Measurements from ENCODE around the gene MYADML2.
A peak's percentile ranks its signal among the peaks of the same experiment; 100 is the strongest.

MYADML2 gene

DNA sequence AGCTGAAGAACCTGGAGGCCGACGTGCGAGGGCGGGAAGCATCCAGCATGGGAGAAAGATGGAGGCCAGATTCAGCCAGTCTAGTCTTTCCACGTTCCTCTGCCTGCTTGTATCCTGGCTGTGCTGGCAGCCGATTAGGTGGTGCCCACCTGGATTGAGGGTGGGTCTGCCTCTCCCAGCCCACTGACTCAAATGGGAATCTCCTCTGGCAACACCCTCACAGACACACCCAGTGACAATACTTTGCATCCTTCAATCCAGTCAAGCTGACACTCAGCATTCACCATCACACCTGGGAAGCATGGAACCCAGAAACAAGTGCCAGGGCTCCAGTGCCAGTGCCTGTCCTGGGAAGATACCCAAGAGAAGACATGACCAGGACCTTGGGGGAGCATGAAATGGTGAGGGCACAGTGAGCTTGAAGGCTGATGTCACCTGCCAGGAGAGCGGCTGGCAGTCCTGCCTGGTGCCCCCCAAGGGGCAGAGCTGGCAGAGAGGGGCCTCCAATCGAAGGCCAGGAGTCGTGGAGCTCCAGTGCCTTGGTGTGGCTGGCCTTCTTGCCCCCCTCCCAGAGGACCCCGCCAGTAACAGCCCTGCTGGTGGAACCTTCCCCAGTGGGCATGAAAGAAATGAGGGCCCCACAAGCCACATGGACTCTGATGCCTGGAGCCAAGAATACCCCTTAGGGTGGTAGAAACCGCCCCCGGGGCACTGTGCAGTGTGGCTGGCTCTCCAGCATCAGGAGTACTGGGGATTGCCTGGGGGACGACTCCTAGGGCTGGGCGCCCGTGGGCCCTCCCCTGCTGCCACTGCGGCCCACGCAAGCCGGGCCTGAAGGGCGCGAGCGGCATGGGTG lies 45.6 kb downstream of the MYADML2 start:
- no peak for DNase-seq (ENCODE audit: low read depth, low spot score)

DNA sequence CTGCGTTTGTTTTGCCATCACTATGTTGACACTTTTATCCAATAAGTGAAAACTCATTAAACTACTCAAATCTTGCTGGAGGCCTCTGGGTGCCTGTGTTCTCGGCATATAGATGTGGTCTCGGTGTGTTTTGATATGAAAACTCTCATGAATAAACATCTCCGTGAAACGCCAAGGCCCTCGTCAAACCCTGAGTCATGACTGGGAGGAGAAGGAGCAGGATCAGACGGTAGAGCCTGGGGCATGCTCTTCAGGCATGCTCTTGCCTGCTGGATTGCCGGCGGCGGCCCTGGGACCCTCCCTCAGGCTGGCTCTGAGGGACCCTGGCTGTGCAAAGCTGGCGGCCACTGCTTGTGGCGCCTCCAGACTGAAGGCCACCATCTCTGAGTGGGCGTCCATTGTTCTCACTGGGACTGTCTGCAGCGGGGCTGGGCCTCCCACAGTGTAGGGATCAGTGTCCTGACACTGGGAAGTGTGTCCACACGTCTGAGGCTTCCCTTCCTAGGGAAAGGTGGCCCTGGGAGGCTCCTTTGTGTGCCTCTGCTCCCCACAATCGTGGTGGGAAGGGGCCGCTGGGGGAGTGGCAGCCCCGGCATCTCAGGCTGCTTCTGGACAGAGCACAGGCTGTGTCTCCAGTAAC lies 46.7 kb downstream of the MYADML2 start:
- peak; percentile 42 for DNase-seq (ENCODE audit: low read depth, low spot score)

DNA sequence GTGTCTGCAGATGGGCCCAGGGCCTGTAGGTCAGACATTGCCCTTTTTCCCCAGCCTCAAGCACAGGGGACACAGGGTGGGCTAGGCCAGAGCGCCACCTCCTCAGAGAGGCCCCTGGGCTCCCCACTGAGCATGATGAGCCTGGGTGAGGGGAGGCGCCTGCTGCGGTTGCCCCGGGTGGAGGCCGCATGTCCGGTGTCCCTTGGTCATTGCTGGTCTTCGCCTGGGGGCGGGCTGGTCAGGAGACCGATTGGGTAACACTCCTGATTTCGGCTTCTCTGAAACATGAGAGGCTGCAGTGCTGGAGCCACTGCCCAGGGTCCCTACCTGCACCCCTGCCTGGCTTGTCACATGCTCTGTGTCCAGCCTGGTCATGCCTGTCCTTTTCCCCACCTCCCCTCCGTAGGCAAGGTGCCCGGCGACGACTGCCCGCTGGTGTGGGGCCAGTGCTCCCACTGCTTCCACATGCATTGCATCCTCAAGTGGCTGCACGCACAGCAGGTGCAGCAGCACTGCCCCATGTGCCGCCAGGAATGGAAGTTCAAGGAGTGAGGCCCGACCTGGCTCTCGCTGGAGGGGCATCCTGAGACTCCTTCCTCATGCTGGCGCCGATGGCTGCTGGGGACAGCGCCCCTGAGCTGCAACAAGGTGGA lies 47.4 kb downstream of the MYADML2 start:
- DNase-seq (ENCODE audit: low read depth, low spot score): no peak

DNA sequence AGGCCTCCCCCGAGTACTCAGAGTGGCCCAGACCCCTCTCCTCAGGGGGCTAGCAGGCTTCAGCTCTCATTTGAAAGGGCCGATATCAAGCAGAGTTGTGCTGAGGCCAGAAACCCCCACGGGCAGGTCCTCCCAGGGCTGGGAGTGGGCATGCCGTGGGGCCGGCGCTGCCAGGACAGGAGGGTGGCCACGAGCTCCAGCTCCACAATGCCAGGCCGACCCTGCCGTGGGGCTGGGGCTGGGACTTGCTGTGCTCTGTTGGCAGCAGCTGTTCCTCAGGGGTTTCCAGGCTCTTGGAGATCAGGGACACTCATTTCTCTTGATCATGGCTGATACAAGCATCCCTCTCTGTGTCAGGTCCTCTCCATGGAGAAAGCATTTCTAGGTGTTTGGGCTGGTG lies 48.1 kb downstream of the MYADML2 start:
- no peak for DNase-seq (ENCODE audit: low read depth, low spot score)

DNA sequence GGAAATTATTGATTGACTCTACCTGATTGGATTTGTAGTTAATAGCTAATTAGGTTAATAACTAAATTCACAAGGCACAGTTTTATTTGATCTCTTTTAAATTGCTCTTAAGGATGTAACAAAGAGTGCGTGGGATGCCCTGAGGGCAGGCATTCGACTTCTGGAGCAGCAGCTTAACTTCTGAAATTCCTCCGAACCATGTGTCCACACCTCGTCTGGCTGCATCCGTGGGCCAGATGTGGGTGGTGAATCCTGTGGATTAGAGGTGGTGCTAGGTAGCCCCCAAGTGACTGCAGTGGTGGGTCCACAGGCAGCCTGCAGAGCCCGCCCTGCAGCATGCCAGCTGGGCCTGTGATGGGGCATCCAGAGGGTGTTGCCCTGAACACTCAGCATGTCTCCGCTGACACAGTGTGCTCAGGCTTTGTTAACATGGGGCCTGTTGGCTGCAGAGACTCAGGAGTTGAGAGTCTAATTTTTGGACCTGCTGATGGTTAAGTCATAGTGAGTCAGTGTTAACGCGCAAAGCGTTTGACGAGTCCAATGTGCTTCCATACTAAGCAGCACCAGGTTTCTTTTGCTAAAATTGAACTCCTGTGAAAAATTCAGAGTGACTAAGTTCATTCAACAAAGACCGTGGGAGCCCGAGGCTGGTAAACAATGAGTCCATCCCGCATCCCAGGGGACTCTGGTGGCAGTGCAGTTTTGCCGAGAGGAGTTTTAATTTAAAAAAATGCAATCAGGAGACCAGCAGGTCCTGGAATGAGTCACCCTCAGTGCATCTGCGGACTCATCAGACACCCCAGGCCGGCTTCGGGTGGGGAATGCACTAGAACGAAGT lies 48.8 kb downstream of the MYADML2 start:
- DNase-seq (ENCODE audit: low read depth, low spot score): peak; percentile 69

DNA sequence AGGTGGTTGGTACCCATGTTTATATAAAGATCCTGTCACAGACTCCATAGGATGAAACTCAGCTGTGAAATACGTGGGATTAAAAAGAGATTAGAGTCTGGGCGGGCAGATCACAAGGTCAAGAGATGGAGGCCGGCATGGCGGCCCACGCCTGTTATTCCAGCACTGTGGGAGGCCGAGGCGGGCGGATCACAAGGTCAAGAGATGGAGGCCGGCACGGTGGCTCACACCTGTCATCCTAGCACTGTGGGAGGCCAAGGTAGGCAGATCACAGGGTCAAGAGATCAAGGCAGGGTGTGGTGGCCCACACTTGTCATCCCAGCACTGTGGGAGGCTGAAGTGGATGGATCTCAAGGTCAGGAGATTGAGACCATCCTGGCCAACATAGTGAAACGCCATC lies 51.6 kb downstream of the MYADML2 start:
- DNase-seq (ENCODE audit: low read depth, low spot score): no peak

DNA sequence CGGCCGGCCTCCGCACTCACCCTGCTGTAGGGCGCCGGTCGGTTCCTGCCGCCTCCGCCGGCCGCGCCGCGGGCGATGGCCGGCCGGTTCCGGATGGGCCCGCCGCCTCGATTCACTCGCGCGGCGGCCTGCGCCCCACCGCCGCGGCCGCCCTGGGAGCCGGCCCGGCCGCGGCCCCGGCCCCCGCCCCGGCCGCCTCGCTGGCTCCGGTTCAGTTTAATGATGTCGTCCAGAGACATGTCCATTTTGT lies 55.8 kb downstream of the MYADML2 start:
- DNase-seq (ENCODE audit: low read depth, low spot score): no peak

DNA sequence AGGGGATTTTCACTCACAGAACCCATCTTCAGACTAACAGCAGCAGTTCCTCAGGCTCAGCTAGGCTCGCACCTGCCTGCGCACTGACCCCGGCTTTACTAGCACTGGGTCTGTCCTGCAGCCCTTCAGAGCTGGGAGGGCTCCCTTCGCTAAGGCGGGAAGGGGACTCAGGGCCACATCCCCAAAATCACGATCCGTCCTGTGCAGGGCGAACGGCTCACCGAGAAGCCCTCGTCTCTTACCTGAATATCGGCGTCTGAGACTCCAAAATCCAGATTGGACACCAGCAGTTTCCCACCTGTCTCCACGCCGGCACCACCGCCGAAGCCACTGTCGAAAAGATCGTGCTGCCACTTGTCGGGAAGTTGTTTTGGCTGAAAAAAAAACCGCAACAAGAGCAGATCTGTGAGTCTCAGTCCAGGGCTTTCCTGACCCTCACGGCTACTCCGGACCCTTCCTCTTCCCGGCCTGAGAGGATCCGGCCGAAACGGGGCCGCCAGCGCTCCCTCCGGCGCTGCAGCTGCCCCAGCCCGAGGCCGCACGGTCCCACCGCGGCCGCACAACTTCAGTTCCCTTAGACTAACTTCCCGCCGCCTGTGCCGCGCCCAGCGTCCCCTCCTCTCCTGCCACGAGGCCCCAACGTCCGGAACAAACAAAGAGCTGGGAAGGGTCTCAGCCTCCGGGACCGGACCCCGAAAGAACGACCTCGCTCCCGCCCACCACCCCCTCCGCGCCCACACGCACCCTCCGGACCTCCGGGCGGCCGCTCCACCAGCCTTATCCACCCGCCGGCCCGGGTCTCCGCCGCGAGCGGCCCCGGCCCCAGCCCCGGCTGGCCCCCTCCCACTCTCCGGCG lies 56.4 kb downstream of the MYADML2 start:
- no peak for DNase-seq (ENCODE audit: low read depth, low spot score)
